Right lobe of liver (tissue), 4 donors: ENCODE results near the gene ZNF770.

ENCODE experiments used
- CTCF ChIP-seq, 4 donors: fragments of 200-600 bp in 3 of 4; fragments of 450-650 bp in 1 of 4; IDR thresholded peaks; one replicate each; pipeline versions ENCODE4 v1.5.1 to v1.8.0; 2016 to 2022; ENCODE audit warnings: antibody characterized with exemption in 4 of 4, mild to moderate bottlenecking in 2 of 4
- POLR2A ChIP-seq: fragments of 450-650 bp; IDR thresholded peaks from one replicate; pipeline ENCODE4 v1.6.1; 2017; ENCODE audit warnings: antibody characterized with exemption, mild to moderate bottlenecking
- donor health status: DM: no; HTN: no; CAD: no.
- donor health status: DM: no; HTN: no; CAD: no.
- donor health status: DM: no; HTN: yes; CAD: no.

GRCh38 chr15:34973512-34973911, 14.6 kb downstream of the ZNF770 start:
- TF ChIP-seq CTCF (IDR thresholded peaks at IDR 0.05) (no peak), POLR2A (no peak)
